Measurements from ENCODE around the gene B9D2.

DNA sequence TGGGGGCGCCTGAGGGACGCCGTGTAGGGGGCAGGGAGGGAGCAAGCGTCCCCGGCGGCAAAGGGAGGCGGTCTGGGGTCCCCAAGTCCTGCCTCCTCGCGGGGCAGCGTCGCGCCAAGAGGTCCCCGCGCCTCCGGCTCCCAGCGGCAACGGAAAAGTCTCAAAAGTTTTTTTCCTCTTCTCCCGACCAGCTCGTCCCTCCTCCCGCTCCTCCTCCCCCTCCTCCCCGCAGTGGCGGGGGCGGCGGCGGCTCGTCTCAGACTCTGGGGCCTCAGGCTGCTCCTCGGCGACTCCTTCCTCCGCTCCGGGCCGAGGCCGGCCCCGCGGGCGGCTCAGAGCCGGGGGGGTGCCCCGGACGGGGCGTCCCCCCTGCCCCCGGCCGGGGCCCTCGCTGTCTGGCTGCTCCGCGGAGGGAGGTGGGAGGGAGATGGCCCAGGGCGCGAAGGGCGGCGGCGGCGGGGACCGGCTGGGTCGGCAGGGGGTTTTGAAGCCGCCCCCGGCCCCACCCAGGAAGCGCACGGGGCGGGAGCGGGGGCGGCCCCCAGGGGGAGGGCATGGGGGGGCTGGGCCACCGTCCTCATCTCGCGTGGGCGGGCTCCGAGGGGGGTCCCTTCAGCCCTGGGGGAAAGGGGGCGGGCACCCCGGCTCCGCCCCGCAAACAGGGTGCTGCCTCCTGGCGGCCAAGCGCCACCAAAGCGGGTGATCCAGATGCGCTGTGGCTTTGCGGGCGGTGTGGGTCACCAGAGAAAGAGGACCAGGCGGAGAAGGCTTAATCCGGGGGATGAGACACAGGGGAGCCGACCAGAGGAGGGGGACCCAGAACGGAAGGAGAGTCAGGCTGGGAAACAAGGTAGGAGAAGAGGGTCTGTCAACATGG is 10.2 kb downstream of the B9D2 start, which contains the start of gene TGFB1:
- TF ChIP-seq, protein P1, sequence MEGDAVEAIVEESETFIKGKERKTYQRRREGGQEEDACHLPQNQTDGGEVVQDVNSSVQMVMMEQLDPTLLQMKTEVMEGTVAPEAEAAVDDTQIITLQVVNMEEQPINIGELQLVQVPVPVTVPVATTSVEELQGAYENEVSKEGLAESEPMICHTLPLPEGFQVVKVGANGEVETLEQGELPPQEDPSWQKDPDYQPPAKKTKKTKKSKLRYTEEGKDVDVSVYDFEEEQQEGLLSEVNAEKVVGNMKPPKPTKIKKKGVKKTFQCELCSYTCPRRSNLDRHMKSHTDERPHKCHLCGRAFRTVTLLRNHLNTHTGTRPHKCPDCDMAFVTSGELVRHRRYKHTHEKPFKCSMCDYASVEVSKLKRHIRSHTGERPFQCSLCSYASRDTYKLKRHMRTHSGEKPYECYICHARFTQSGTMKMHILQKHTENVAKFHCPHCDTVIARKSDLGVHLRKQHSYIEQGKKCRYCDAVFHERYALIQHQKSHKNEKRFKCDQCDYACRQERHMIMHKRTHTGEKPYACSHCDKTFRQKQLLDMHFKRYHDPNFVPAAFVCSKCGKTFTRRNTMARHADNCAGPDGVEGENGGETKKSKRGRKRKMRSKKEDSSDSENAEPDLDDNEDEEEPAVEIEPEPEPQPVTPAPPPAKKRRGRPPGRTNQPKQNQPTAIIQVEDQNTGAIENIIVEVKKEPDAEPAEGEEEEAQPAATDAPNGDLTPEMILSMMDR (IDR thresholded peaks at IDR 0.05; ENCODE audit: borderline replicate concordance, extremely low read depth, low read length, poor library complexity, severe bottlenecking) = peak; percentile 93
- TF ChIP-seq EZH2 (IDR thresholded peaks at IDR 0.05; ENCODE audit: borderline replicate concordance, low read depth, low read length, severe bottlenecking) = no peak
